ENCODE data around the gene RTF2.

The RTF2 gene

DNA sequence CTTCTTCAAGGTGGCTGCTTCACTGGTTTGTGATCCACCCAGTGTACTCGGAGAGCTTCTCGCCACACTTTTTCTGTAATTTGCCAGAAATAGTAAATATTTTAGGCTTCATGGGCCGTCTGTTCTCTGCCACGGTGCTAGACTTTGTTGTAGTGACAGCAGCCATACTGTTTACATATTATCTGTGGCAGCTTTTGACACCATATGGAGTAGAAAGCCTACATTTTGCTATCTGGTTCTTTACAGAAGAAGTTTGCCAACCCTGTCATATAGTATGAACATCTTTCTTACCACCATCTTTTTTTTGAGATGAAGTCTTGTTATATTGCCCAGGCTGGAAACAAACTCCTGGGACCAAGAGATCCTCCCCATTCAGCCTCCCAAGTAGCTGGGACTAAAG is 97.1 kb downstream of the RTF2 start:
- TF ChIP-seq, protein P1, sequence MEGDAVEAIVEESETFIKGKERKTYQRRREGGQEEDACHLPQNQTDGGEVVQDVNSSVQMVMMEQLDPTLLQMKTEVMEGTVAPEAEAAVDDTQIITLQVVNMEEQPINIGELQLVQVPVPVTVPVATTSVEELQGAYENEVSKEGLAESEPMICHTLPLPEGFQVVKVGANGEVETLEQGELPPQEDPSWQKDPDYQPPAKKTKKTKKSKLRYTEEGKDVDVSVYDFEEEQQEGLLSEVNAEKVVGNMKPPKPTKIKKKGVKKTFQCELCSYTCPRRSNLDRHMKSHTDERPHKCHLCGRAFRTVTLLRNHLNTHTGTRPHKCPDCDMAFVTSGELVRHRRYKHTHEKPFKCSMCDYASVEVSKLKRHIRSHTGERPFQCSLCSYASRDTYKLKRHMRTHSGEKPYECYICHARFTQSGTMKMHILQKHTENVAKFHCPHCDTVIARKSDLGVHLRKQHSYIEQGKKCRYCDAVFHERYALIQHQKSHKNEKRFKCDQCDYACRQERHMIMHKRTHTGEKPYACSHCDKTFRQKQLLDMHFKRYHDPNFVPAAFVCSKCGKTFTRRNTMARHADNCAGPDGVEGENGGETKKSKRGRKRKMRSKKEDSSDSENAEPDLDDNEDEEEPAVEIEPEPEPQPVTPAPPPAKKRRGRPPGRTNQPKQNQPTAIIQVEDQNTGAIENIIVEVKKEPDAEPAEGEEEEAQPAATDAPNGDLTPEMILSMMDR (IDR thresholded peaks at IDR 0.05; ENCODE audit: low read depth, low read length, missing control alignments) = no peak
- no peak for DNase-seq (ENCODE audit: low read depth)
- H3K4me3 ChIP-seq (ENCODE audit: low read depth, low read length) = no peak overlapping the region

DNA sequence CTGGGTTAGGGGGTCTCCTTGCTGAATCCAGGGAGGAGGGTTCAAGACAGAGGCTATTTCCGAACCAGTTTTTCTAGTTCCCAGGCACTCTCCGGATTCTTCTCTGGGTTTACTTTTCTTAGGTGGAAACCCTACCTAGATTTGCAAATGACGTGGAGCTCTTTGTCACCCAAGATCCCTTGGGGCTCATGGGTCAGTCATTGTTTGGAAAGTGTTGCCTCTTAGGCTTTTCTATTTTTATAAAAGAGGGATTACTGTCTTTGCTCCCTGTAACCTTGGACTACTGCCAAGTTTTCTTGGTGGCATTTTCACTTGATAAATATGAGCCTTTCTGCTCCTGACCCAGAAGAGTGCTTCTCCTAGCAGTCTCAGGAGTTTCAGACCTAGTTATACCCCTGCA is 98.2 kb downstream of the RTF2 start:
- TF ChIP-seq, protein P1 (IDR thresholded peaks at IDR 0.05; ENCODE audit: low read depth, low read length, missing control alignments) = no peak
- H3K4me3 ChIP-seq (ENCODE audit: low read depth, low read length) = no peak overlapping the region
- DNase-seq (ENCODE audit: low read depth) = no peak
